KMS-11 (cell line): Measurements from ENCODE around the gene ARHGEF33.

Source experiments
- H2AFZ ChIP-seq: fragments of 200-600 bp; sonication (generic); 2 replicates; pipeline ENCODE4 v1.6.1; 2016; ENCODE audit warnings: antibody characterized with exemption, mixed run types, low read depth
- H3K27ac ChIP-seq: fragments of 200-600 bp; sonication (generic); 2 replicates; pipeline ENCODE4 v1.6.1; 2016; ENCODE audit warnings: mild to moderate bottlenecking, mixed run types
- H3K27me3 ChIP-seq: fragments of 200-600 bp; sonication (generic); 2 replicates; pipeline ENCODE4 v1.6.1; 2017; ENCODE audit warnings: mild to moderate bottlenecking, low read depth, mixed run types, moderate library complexity; ENCODE audit not compliant: insufficient read depth
- H3K36me3 ChIP-seq: fragments of 200-600 bp; sonication (generic); 2 replicates; pipeline ENCODE4 v1.6.1; 2017; ENCODE audit warnings: mild to moderate bottlenecking, mixed run types; ENCODE audit not compliant: insufficient read depth
- H3K4me1 ChIP-seq: fragments of 200-600 bp; sonication (generic); 2 replicates; pipeline ENCODE4 v1.6.1; 2016; ENCODE audit warnings: mild to moderate bottlenecking, low read depth, mixed run types; ENCODE audit not compliant: poor library complexity, severe bottlenecking
- H3K4me2 ChIP-seq: fragments of 200-600 bp; sonication (generic); 2 replicates; pipeline ENCODE4 v1.7.0; 2016; ENCODE audit warnings: mild to moderate bottlenecking, mixed run types
- H3K4me3 ChIP-seq: fragments of 200-600 bp; sonication (generic); IDR thresholded peaks from 2 replicates; pipeline ENCODE4 v1.6.1; 2017; ENCODE audit warnings: low read depth, low read length, mixed read lengths; ENCODE audit not compliant: insufficient read depth
- H3K79me2 ChIP-seq: fragments of 200-600 bp; sonication (generic); 2 replicates; pipeline ENCODE4 v1.6.1; 2016; ENCODE audit warnings: low read depth, mixed run types; ENCODE audit not compliant: insufficient read depth
- H3K9ac ChIP-seq: fragments of 200-600 bp; sonication (generic); 2 replicates; pipeline ENCODE4 v1.6.1; 2016; ENCODE audit warnings: mild to moderate bottlenecking, mixed run types
- H4K20me1 ChIP-seq: fragments of 200-600 bp; sonication (generic); 2 replicates; pipeline ENCODE4 v1.6.1; 2016; ENCODE audit warnings: mild to moderate bottlenecking, mixed run types; ENCODE audit not compliant: insufficient read depth
- CTCF ChIP-seq: fragments of 200-600 bp; sonication (generic); conservative IDR thresholded peaks from 2 replicates; pipeline ENCODE4 v1.6.1; 2017; ENCODE audit warnings: low read depth, mild to moderate bottlenecking, antibody characterized with exemption, low read length, moderate library complexity, mixed read lengths

ARHGEF33 gene

GRCh38 chr2:39023649-39024048 lies 134.0 kb downstream of the ARHGEF33 start:
- Histone ChIP-seq H2AFZ (no peak overlapping the region), H3K4me2 (no peak overlapping the region), H3K27ac (no peak overlapping the region), H3K9ac (no peak overlapping the region), H3K4me3 (no peak overlapping the region), H3K27me3 (no peaks in the 10 kb centered on the region), H3K36me3 (no peaks in the 10 kb centered on the region), H3K4me1 (no peaks in the 10 kb centered on the region), H3K79me2 (no peaks in the 10 kb centered on the region), H4K20me1 (no peaks in the 10 kb centered on the region)
- TF ChIP-seq CTCF, result no peak

GRCh38 chr2:39024833-39025232 lies 135.2 kb downstream of the ARHGEF33 start:
- H3K9ac ChIP-seq, result no peak overlapping the region
- no peak for TF ChIP-seq CTCF
- no peaks in the 10 kb centered on the region for H3K79me2 ChIP-seq
- no peaks in the 10 kb centered on the region for H3K4me1 ChIP-seq
- no peaks in the 10 kb centered on the region for H3K36me3 ChIP-seq
- H4K20me1 ChIP-seq, result no peaks in the 10 kb centered on the region
- H3K27ac ChIP-seq, result no peak overlapping the region
- no peaks in the 10 kb centered on the region for H3K27me3 ChIP-seq
- no peak overlapping the region for H3K4me2 ChIP-seq
- no peak overlapping the region for H3K4me3 ChIP-seq
- no peak overlapping the region for H2AFZ ChIP-seq
